DOHH2 (cell line): Measurements from ENCODE around the gene ARHGAP24.

Experiments
- H3F3A ChIP-seq: fragments of 200-600 bp; sonication (generic), shearing (Covaris generic); 2 replicates; pipeline ENCODE4 v1.6.0; 2016; ENCODE audit warnings: antibody characterized with exemption, mild to moderate bottlenecking; ENCODE audit not compliant: control insufficient read depth, insufficient read depth
- H3K27ac ChIP-seq: fragments of 200-600 bp; sonication (generic); 2 replicates; pipeline ENCODE4 v1.5.1; 2014; ENCODE audit warnings: low read depth, mild to moderate bottlenecking, low read length, moderate library complexity
- H3K27me3 ChIP-seq: fragments of 200-600 bp; sonication (generic); 2 replicates; pipeline ENCODE4 v1.6.1; 2014; ENCODE audit warnings: mild to moderate bottlenecking, low read length, mixed read lengths; ENCODE audit not compliant: control insufficient read depth
- H3K36me3 ChIP-seq: fragments of 200-600 bp; sonication (generic); 2 replicates; pipeline ENCODE4 v1.6.1; 2014; ENCODE audit warnings: mild to moderate bottlenecking, low read length, moderate library complexity, mixed read lengths; ENCODE audit not compliant: control insufficient read depth
- H3K4me1 ChIP-seq: fragments of 200-600 bp; sonication (generic); 2 replicates; pipeline ENCODE4 v1.6.1; 2014; ENCODE audit warnings: mild to moderate bottlenecking, low read length, mixed read lengths; ENCODE audit not compliant: control insufficient read depth
- H3K4me2 ChIP-seq: fragments of 200-600 bp; sonication (generic); 2 replicates; pipeline ENCODE4 v1.6.0; 2014; ENCODE audit warnings: mild to moderate bottlenecking, low read length, moderate library complexity
- H3K4me3 ChIP-seq: fragments of 200-600 bp; sonication (generic); 2 replicates; pipeline ENCODE4 v1.5.1; 2014; ENCODE audit warnings: mild to moderate bottlenecking, low read length, mixed read lengths
- H3K79me2 ChIP-seq: fragments of 200-600 bp; sonication (generic); 2 replicates; pipeline ENCODE4 v1.6.1; 2014; ENCODE audit warnings: mild to moderate bottlenecking, low read length, mixed read lengths; ENCODE audit not compliant: control insufficient read depth
- H3K9me2 ChIP-seq: fragments of 200-600 bp; sonication (generic); replicated peaks from 2 replicates; pipeline ENCODE4 v1.6.1; 2014; ENCODE audit warnings: mild to moderate bottlenecking, low read length, mixed read lengths; ENCODE audit not compliant: control insufficient read depth
- H3K9me3 ChIP-seq: fragments of 200-600 bp; sonication (generic); 2 replicates; pipeline ENCODE4 v1.6.1; 2014; ENCODE audit warnings: antibody characterized with exemption, low read length, mixed read lengths; ENCODE audit not compliant: control insufficient read depth, insufficient read depth
- H4K20me1 ChIP-seq: fragments of 200-600 bp; sonication (generic); 2 replicates; pipeline ENCODE4 v1.6.0; 2014; ENCODE audit warnings: low read depth, mild to moderate bottlenecking, antibody characterized with exemption, low read length, moderate library complexity; ENCODE audit not compliant: control insufficient read depth, insufficient read depth
- CTCF ChIP-seq: fragments of 200-600 bp; sonication (generic); IDR thresholded peaks from one replicate; pipeline ENCODE4 v1.5.1; 2014; ENCODE audit warnings: antibody characterized with exemption, mild to moderate bottlenecking, low read depth, low read length; ENCODE audit not compliant: poor library complexity, severe bottlenecking
- EZH2phosphoT487 ChIP-seq: fragments of 200-600 bp; sonication (generic); IDR thresholded peaks from 2 replicates; pipeline ENCODE4 v1.6.1; 2017; ENCODE audit warnings: borderline replicate concordance, mild to moderate bottlenecking, antibody characterized with exemption, low read length, moderate library complexity, mixed read lengths

Gene ARHGAP24

DNA sequence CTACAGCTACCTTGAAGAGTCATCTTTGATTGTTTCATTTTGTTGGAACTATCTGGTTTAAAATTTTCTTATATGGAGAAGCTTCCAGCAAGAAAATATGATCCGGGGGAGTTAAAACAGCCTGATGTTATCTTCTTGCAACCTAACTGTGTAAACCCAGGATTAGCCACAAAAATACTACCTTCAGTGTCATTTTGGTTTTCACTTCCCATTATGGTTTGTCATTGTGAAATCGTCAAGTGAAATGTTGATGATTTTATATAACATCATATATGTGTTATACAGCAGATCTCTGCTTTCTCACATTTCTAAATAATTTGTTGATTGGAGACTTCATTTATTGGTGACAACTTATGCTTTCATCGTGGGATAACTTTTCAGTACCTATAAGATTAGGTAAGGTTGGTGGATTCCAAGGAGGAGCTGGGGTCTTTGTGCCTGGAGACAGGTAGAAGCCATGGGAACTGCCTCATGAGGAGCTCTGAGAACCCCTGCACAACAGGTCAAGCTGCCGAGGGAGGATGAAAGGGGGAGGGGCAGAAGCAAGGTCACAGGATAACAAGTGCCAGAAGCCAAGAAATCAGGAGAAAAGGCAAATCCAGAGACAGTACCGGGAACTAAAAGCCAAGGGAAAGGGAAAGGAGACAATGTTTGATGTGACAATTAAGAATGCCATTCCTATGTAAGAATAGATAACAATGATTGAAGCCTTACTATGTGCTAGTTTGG, 7.2 kb downstream of the ARHGAP24 start:
- H3K4me2 ChIP-seq = no peak overlapping the region
- no peak overlapping the region for H3K27ac ChIP-seq
- H3K9me3 ChIP-seq = no peaks in the 10 kb centered on the region
- H4K20me1 ChIP-seq = no peaks in the 10 kb centered on the region
- no peaks in the 10 kb centered on the region for H3F3A ChIP-seq
- no peaks in the 10 kb centered on the region for H3K9me2 ChIP-seq
- H3K4me1 ChIP-seq = peaks cover 6% of the 10 kb centered on the region
- no peaks in the 10 kb centered on the region for H3K79me2 ChIP-seq
- TF ChIP-seq EZH2phosphoT487 = no peak
- TF ChIP-seq CTCF = no peak
- H3K4me3 ChIP-seq = no peak overlapping the region
- H3K27me3 ChIP-seq = no peaks in the 10 kb centered on the region
- no peaks in the 10 kb centered on the region for H3K36me3 ChIP-seq

DNA sequence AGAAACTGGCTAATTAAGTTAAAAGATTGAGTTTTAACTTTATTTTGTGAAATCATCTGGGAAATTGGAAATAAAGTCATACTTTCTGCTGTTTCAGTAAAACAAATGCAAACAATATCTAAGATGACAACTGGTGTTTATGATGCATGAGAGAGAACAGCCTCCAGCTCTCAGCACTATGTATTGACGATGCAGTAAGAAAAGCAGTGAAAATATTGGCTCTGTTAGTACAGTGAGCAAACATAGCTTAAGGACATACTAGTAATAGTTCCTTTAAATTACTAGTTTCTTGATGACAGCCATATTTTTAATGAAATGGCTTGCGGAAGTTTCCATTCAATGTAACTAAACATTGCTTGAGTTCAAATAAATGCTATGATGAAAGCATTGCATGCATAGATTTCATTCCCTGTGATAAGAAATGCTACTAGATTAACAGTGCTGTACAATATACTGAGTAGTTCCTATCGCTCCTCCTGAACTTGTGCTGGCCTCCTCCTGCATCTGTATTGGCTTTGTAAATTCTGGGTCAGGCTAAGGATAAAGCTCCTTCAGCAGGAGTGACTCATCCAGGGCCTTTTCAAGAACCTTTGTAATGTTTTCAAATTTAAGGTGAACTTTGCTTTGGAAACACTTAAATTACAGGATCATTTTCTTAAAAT, 11.6 kb downstream of the ARHGAP24 start:
- Histone ChIP-seq H4K20me1 (no peaks in the 10 kb centered on the region), H3K4me2 (no peak overlapping the region), H3K9me2 (no peaks in the 10 kb centered on the region), H3K27ac (no peak overlapping the region), H3K4me1 (peaks cover 3% of the 10 kb centered on the region), H3K4me3 (no peak overlapping the region), H3K9me3 (no peaks in the 10 kb centered on the region), H3F3A (no peaks in the 10 kb centered on the region), H3K27me3 (no peaks in the 10 kb centered on the region), H3K36me3 (no peaks in the 10 kb centered on the region), H3K79me2 (no peaks in the 10 kb centered on the region)
- TF ChIP-seq CTCF = no peak
- TF ChIP-seq EZH2phosphoT487 = no peak

DNA sequence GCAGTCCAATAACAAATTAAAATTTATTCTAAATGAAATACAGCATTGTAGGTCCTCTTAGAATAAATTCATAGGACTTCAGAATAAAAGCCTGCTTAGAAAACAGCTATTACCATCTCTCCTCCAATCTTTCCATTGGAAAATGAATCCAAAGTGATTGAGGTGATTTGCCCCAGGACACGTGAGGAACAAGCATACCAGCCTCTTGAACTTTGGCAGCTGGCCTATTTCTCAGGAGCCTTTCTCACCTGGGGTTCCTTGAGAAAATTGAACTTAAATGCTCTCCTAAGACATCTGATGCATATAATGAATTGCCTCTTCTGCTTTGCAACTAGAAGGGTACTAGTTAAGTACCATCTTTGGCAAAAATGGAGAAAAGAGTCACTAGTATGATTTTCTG, 13.5 kb downstream of the ARHGAP24 start:
- Histone ChIP-seq H4K20me1 (no peaks in the 10 kb centered on the region), H3F3A (no peaks in the 10 kb centered on the region), H3K9me3 (no peaks in the 10 kb centered on the region), H3K27me3 (no peaks in the 10 kb centered on the region), H3K4me1 (peaks cover 8% of the 10 kb centered on the region), H3K27ac (no peak overlapping the region), H3K4me2 (no peak overlapping the region), H3K9me2 (no peaks in the 10 kb centered on the region), H3K4me3 (no peak overlapping the region), H3K36me3 (no peaks in the 10 kb centered on the region), H3K79me2 (no peaks in the 10 kb centered on the region)
- TF ChIP-seq EZH2phosphoT487 (no peak), CTCF (no peak)
